ENCODE results near the gene SIDT2. TPM values are rescaled to one million over a fixed set of nuclear protein-coding genes. Genes with fewer than 3 reads are reported as not detected.

The SIDT2 gene
- total RNA-seq, 1 experiment from 2014 or later, result 30.6 TPM

DNA sequence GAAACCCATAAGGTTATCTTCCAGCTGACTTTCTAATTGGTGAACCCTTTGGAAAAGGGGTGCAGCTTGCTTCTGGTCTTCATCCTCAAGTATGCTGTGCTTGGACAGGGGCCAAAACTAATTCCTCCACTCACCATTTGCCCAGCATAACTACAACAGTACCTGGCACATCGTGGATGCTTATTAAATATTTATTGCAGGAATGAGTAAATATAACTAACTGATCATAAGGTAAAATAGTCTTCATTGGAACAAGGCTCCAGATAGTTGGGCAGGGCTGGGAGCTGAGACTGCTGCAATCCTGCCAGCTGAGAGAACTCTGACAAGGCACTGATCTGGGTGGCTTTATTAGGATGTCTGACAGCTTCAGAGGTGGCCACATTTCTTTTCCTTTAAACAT lies 2.4 kb upstream of the SIDT2 start:
- no peak overlapping the region for H3K9ac ChIP-seq (ENCODE audit: low read length)
- H3K4me1 ChIP-seq (ENCODE audit: low read length), result peaks cover 23% of the 10 kb centered on the region
- no peaks in the 10 kb centered on the region for H3K9me3 ChIP-seq (ENCODE audit: low read length)
- no peak overlapping the region for H3K27ac ChIP-seq (ENCODE audit: low read length)
- no peaks in the 10 kb centered on the region for H3K36me3 ChIP-seq (ENCODE audit: insufficient read depth, low read length)
- no peaks in the 10 kb centered on the region for H3K27me3 ChIP-seq (ENCODE audit: low read length)
- no peaks in the 10 kb centered on the region for H3K9me2 ChIP-seq (replicated peaks; ENCODE audit: insufficient read depth, low read length)
- no peak overlapping the region for H2AFZ ChIP-seq (ENCODE audit: low read length)
- H3K4me3 ChIP-seq (ENCODE audit: low read length), result no peak overlapping the region
- no peaks in the 10 kb centered on the region for H4K20me1 ChIP-seq (ENCODE audit: insufficient read depth, low read depth, low read length)
- no peak overlapping the region for H3K4me2 ChIP-seq (ENCODE audit: low read depth, low read length, poor library complexity, severe bottlenecking)
- no peak for DNase-seq
- H3K79me2 ChIP-seq (ENCODE audit: low read length), result 0 out of 2 replicates have a peak, but pooled peaks cover 3% of the 10 kb centered on the region

DNA sequence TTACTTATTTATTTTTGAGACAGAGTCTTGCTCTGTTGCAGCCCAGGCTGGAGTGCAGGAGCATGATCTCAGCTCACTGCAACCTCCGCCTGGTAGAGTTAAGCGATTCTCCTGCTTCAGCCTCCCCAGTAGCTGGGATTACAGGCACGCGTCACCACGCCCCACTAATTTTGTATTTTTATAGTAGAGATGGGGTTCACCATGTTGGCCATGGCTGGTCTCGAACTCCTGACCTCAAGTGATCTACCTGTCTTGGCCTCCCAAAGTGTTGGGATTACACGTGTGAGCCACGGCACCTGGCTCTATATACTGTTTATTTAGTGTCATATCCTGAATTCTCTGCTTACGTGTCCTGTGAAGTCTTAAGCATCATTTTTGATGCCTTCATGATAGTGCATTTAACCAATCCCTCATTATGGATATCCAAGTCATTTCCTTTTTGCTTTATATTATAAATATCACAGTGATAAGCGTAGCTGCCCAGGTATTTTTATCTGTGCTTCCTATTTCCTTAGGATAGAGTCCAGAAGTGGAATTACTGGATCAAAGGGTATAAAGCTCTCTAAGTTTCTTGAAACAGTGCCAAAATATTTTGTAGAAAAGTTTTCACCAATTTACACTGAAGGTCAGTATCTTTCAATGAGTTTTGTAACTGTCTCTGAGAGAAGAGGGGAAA lies 871 bp upstream of the SIDT2 start:
- Histone ChIP-seq H3K4me1 (ENCODE audit: low read length) (peaks cover 23% of the 10 kb centered on the region), H3K4me2 (ENCODE audit: low read depth, low read length, poor library complexity, severe bottlenecking) (peak overlapping the region; percentile 57), H3K9me3 (ENCODE audit: low read length) (no peaks in the 10 kb centered on the region), H3K36me3 (ENCODE audit: insufficient read depth, low read length) (no peaks in the 10 kb centered on the region), H2AFZ (ENCODE audit: low read length) (no peak overlapping the region), H3K9me2 (replicated peaks; ENCODE audit: insufficient read depth, low read length) (no peaks in the 10 kb centered on the region), H3K79me2 (ENCODE audit: low read length) (0 out of 2 replicates have a peak, but pooled peaks cover 3% of the 10 kb centered on the region), H3K4me3 (ENCODE audit: low read length) (peak overlapping the region; percentile 78; the same call in 1 of the 2 replicates), H3K27ac (ENCODE audit: low read length) (peak overlapping the region; percentile 31), H3K9ac (ENCODE audit: low read length) (peak overlapping the region; percentile 55), H3K27me3 (ENCODE audit: low read length) (no peaks in the 10 kb centered on the region), H4K20me1 (ENCODE audit: insufficient read depth, low read depth, low read length) (no peaks in the 10 kb centered on the region)
- DNase-seq, result no peak

DNA sequence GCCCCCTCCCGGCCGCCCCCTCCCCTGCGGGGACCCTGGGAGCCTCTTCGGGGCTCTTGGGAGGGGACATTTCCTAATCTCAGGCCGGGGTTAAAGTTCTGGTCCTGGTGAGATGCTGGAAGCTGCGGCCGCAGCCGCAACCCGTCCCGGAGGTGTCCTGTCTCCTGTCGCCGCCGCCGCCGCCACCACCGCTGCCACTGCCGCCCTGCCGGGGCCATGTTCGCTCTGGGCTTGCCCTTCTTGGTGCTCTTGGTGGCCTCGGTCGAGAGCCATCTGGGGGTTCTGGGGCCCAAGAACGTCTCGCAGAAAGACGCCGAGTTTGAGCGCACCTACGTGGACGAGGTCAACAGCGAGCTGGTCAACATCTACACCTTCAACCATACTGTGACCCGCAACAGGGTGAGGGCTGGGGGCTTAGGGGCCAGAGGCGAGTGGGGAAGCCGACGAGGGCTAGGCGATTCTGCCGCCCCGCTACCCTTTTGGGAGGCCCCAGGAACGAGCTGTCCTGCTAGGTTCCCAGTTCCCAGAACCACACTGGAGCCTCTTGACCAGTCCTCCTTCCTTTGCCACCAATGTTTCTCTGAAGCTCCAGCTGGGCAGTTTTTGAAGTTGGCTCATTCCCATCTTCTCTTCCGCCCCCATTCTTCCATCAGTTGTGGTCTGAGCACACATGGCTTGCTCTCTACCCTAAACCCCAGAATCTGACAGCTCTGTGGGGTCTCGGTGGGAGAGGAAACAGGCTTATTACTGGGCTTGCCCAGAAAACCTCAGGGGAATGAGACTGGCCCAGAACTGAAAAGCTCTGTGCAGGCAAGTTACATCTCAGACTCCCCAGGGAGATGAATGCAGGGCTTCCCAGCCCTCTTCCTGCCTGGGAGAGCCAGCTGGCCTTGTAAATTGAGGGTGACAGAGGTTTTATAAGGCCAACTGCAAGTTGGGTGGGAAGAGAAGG lies 781 bp downstream of the SIDT2 start:
- H3K4me1 ChIP-seq (ENCODE audit: low read length), result peaks cover 23% of the 10 kb centered on the region
- H3K36me3 ChIP-seq (ENCODE audit: insufficient read depth, low read length), result no peaks in the 10 kb centered on the region
- no peaks in the 10 kb centered on the region for H3K9me3 ChIP-seq (ENCODE audit: low read length)
- no peaks in the 10 kb centered on the region for H4K20me1 ChIP-seq (ENCODE audit: insufficient read depth, low read depth, low read length)
- peak overlapping the region; percentile 84 for H3K4me2 ChIP-seq (ENCODE audit: low read depth, low read length, poor library complexity, severe bottlenecking)
- no peaks in the 10 kb centered on the region for H3K9me2 ChIP-seq (replicated peaks; ENCODE audit: insufficient read depth, low read length)
- no peaks in the 10 kb centered on the region for H3K27me3 ChIP-seq (ENCODE audit: low read length)
- peak overlapping the region; percentile 78 for H3K4me3 ChIP-seq (ENCODE audit: low read length)
- H3K79me2 ChIP-seq (ENCODE audit: low read length), result 0 out of 2 replicates have a peak, but pooled peaks cover 3% of the 10 kb centered on the region
- H3K27ac ChIP-seq (ENCODE audit: low read length), result peak overlapping the region; percentile 52
- H2AFZ ChIP-seq (ENCODE audit: low read length), result no peak overlapping the region
- H3K9ac ChIP-seq (ENCODE audit: low read length), result peak overlapping the region; percentile 77
- DNase-seq, result peak; percentile 51

DNA sequence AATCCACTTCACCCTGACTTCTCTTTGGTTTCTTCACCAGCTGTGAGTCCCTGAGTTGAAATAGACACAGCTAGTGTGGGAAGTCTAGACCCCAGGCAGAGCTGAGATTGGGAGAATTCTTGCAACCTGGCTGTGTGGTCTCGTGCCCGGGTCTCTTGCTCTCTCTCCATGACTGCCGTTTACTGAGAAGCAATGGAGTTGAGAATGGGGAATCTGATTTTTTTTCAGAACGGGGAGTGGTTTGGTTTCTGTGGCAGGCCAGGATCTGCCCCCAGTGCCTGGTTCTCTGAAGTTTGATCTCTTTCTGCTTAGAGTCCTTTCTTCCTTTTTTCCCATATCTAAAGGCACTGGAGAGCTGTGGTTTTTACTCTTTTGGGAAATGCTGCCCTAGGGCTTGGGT lies 1.5 kb downstream of the SIDT2 start:
- H3K27me3 ChIP-seq (ENCODE audit: low read length), result no peaks in the 10 kb centered on the region
- H3K36me3 ChIP-seq (ENCODE audit: insufficient read depth, low read length), result no peaks in the 10 kb centered on the region
- H3K9me3 ChIP-seq (ENCODE audit: low read length), result no peaks in the 10 kb centered on the region
- H3K9ac ChIP-seq (ENCODE audit: low read length), result peak overlapping the region; percentile 77
- peak; percentile 34 for DNase-seq
- no peaks in the 10 kb centered on the region for H4K20me1 ChIP-seq (ENCODE audit: insufficient read depth, low read depth, low read length)
- H3K4me3 ChIP-seq (ENCODE audit: low read length), result peak overlapping the region; percentile 78
- H3K4me2 ChIP-seq (ENCODE audit: low read depth, low read length, poor library complexity, severe bottlenecking), result peak overlapping the region; percentile 84
- H3K9me2 ChIP-seq (replicated peaks; ENCODE audit: insufficient read depth, low read length), result no peaks in the 10 kb centered on the region
- H3K27ac ChIP-seq (ENCODE audit: low read length), result peak overlapping the region; percentile 52
- H2AFZ ChIP-seq (ENCODE audit: low read length), result no peak overlapping the region
- H3K4me1 ChIP-seq (ENCODE audit: low read length), result peaks cover 23% of the 10 kb centered on the region
- 0 out of 2 replicates have a peak, but pooled peaks cover 3% of the 10 kb centered on the region for H3K79me2 ChIP-seq (ENCODE audit: low read length)

DNA sequence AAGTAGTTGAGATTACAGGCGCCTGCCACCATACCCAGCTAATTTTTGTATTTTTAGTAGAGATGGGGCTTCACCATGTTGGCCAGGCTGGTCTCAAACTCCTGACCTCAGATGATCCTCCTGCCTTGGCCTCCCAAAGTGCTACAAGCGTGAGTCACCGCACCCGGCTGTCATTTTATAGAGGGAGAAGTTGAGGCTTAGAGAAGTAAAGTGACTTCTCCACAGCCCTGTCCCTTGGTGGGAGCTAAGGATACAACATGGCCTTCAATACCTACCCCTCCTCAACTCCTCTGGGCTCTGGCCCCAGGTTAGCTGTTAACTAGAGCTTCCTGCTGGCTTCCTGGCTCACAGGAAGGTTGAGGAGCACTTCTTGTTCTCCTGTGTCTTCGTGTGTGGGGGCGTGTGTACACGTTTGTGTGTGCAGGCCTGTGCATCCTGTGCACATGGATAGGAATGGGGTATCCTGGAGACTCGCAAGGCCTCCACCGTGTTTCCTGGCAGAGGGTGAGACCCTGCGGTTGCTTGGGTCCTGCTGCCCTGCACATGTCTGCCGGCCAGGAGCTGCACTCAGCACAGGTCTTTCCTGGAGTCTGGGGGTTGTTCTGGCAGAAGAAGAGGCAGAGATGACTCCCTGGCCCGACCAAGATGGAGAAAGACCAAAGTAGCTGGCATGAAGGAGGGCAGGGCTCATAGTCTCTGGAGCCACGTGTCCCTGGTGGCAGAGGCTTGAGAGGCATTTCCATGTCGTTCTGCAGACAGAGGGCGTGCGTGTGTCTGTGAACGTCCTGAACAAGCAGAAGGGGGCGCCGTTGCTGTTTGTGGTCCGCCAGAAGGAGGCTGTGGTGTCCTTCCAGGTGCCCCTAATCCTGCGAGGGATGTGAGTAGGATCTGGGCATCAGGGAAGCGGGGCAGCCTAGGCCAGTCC lies 2.4 kb downstream of the SIDT2 start:
- Histone ChIP-seq H3K4me1 (ENCODE audit: low read length) (peaks cover 31% of the 10 kb centered on the region), H4K20me1 (ENCODE audit: insufficient read depth, low read depth, low read length) (no peaks in the 10 kb centered on the region), H3K4me2 (ENCODE audit: low read depth, low read length, poor library complexity, severe bottlenecking) (peak overlapping the region; percentile 32), H3K9me3 (ENCODE audit: low read length) (no peaks in the 10 kb centered on the region), H2AFZ (ENCODE audit: low read length) (peak overlapping the region; percentile 76; the same call in 1 of the 2 replicates), H3K9ac (ENCODE audit: low read length) (peak overlapping the region; percentile 53), H3K27me3 (ENCODE audit: low read length) (no peaks in the 10 kb centered on the region), H3K27ac (ENCODE audit: low read length) (no peak overlapping the region), H3K36me3 (ENCODE audit: insufficient read depth, low read length) (no peaks in the 10 kb centered on the region), H3K9me2 (replicated peaks; ENCODE audit: insufficient read depth, low read length) (no peaks in the 10 kb centered on the region), H3K79me2 (ENCODE audit: low read length) (0 out of 2 replicates have a peak, but pooled peaks cover 3% of the 10 kb centered on the region), H3K4me3 (ENCODE audit: low read length) (no peak overlapping the region)
- DNase-seq, result peak; percentile 86

DNA sequence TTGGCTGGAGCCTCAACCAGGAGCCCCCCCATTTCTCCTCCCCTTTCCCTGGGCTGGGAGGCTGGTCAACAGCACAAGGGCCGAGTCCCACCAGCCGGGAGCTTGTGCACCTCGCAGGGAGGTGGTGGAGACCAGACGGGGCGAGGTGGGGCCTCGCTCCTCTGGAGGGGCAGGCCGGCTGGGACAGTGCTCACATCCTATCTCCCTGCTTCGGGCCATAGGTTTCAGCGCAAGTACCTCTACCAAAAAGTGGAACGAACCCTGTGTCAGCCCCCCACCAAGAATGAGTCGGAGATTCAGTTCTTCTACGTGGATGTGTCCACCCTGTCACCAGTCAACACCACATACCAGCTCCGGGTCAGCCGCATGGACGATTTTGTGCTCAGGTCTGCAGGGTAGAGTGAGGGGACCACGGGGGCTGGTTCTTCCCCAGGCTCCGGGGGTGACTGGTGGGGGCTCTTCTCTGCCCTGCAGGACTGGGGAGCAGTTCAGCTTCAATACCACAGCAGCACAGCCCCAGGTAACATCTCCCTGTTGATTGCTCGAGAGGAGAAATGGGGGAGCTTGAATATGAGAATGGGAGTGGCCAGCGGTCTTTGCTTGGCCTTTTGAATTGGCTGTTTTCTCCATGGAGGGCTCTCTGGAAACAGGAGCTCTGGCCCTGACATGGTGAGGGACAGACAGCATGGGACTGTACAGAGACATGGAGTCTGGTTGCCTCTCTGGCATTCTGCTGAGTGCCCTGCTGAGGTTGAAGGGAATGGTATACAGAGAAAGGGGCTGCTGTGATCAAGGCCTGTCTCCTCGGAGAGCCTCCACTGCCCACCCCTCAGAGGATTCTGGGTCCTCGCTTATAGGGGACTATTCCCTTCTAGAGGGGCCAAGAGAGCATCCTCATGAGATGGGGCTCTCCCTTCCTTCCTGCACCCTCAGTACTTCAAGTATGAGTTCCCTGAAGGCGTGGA lies 3.3 kb downstream of the SIDT2 start:
- Histone ChIP-seq H3K4me1 (ENCODE audit: low read length) (peaks cover 37% of the 10 kb centered on the region), H3K27me3 (ENCODE audit: low read length) (no peaks in the 10 kb centered on the region), H4K20me1 (ENCODE audit: insufficient read depth, low read depth, low read length) (no peaks in the 10 kb centered on the region), H2AFZ (ENCODE audit: low read length) (no peak overlapping the region), H3K4me2 (ENCODE audit: low read depth, low read length, poor library complexity, severe bottlenecking) (no peak overlapping the region), H3K27ac (ENCODE audit: low read length) (no peak overlapping the region), H3K9me2 (replicated peaks; ENCODE audit: insufficient read depth, low read length) (no peaks in the 10 kb centered on the region), H3K9me3 (ENCODE audit: low read length) (no peaks in the 10 kb centered on the region), H3K9ac (ENCODE audit: low read length) (no peak overlapping the region), H3K79me2 (ENCODE audit: low read length) (0 out of 2 replicates have a peak, but pooled peaks cover 3% of the 10 kb centered on the region), H3K4me3 (ENCODE audit: low read length) (no peak overlapping the region), H3K36me3 (ENCODE audit: insufficient read depth, low read length) (no peaks in the 10 kb centered on the region)
- no peak for DNase-seq

DNA sequence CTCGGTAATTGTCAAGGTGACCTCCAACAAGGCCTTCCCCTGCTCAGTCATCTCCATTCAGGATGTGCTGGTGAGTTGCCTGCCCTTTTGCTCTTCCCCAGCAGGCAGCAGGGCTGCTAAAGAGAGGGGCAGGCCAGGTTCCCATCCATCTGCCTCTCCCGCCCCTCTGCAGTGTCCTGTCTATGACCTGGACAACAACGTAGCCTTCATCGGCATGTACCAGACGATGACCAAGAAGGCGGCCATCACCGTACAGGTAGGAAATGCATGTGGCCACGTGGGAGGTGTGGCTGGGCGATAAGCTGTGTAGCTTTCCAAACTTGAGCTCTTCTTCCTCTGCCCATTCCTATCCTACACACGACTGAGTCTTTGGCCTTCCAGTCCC lies 4.0 kb downstream of the SIDT2 start:
- Histone ChIP-seq H3K9ac (ENCODE audit: low read length) (no peak overlapping the region), H3K27ac (ENCODE audit: low read length) (no peak overlapping the region), H3K4me2 (ENCODE audit: low read depth, low read length, poor library complexity, severe bottlenecking) (no peak overlapping the region), H3K36me3 (ENCODE audit: insufficient read depth, low read length) (no peaks in the 10 kb centered on the region), H2AFZ (ENCODE audit: low read length) (no peak overlapping the region), H3K27me3 (ENCODE audit: low read length) (no peaks in the 10 kb centered on the region), H3K9me3 (ENCODE audit: low read length) (no peaks in the 10 kb centered on the region), H3K4me1 (ENCODE audit: low read length) (peaks cover 37% of the 10 kb centered on the region), H4K20me1 (ENCODE audit: insufficient read depth, low read depth, low read length) (no peaks in the 10 kb centered on the region), H3K4me3 (ENCODE audit: low read length) (no peak overlapping the region), H3K79me2 (ENCODE audit: low read length) (0 out of 2 replicates have a peak, but pooled peaks cover 3% of the 10 kb centered on the region), H3K9me2 (replicated peaks; ENCODE audit: insufficient read depth, low read length) (no peaks in the 10 kb centered on the region)
- DNase-seq, result no peak
